Activated CD8-positive, alpha-beta memory T cell treated with anti-CD3 and anti-CD28 coated beads for 48 hours (primary cell): Measurements from ENCODE around the gene FAM168B.

ENCODE experiments used
- DNase-seq, 3 experiments: peaks; one replicate each; pipeline ENCODE4 v3.0.0-alpha.2; 2020; ENCODE audit warnings: low read depth in 2 of 3, low spot score in 2 of 3

Gene FAM168B

GRCh38 chr2:131027566-131028528 is 65.4 kb downstream of the FAM168B start:
- DNase-seq = no peak

GRCh38 chr2:131026919-131027318 is 66.3 kb downstream of the FAM168B start:
- DNase-seq = no peak

- no peak for DNase-seq
Measured at GRCh38 chr2:131023758-131024157, 69.5 kb downstream of the FAM168B start.

- DNase-seq = no peak
Measured at GRCh38 chr2:131022731-131023130, 70.5 kb downstream of the FAM168B start.

- no peak for DNase-seq
Measured at GRCh38 chr2:131016826-131017741, 76.2 kb downstream of the FAM168B start.

- DNase-seq = no peak
Measured at GRCh38 chr2:131015764-131016163, 77.5 kb downstream of the FAM168B start.

GRCh38 chr2:131014141-131014540 is 79.1 kb downstream of the FAM168B start:
- DNase-seq = no peak

- DNase-seq = no peak
Measured at GRCh38 chr2:131011486-131011885, 81.8 kb downstream of the FAM168B start.

GRCh38 chr2:131010566-131010965 is 82.7 kb downstream of the FAM168B start:
- no peak for DNase-seq

GRCh38 chr2:131009713-131010475 is 83.4 kb downstream of the FAM168B start:
- DNase-seq = no peak

GRCh38 chr2:131008967-131009366 is 84.3 kb downstream of the FAM168B start:
- no peak for DNase-seq

GRCh38 chr2:131006561-131006960 is 86.7 kb downstream of the FAM168B start:
- DNase-seq = no peak

GRCh38 chr2:131005216-131005935 is 87.9 kb downstream of the FAM168B start:
- no peak for DNase-seq

- DNase-seq = no peak
Measured at GRCh38 chr2:131004446-131005209, 88.6 kb downstream of the FAM168B start.

GRCh38 chr2:130998561-130998960 is 94.7 kb downstream of the FAM168B start:
- no peak for DNase-seq
